BJ (cell line): Measurements from ENCODE around the gene CCDC106. TPM values are rescaled to one million over a fixed set of nuclear protein-coding genes. Genes with fewer than 3 reads are reported as not detected.
A peak's percentile ranks its signal among the peaks of the same experiment; 100 is the strongest.

Experiments
- CTCF ChIA-PET: fragments of 350-600 bp; formaldehyde crosslinking; extraction: SDS; loops from one replicate; lab custom pipeline; 2021; ENCODE audit warnings: antibody characterized with exemption, inconsistent platforms; lab: Yijun Ruan, JAX
- POLR2A ChIA-PET: fragments of 300-600 bp; sonication (Branson Sonifier 250); formaldehyde crosslinking; extraction: SDS; loops from one replicate; lab custom pipeline; 2021; ENCODE audit warnings: antibody characterized with exemption; lab: Charles Lee
- DNase-seq: peaks from one replicate; pipeline ENCODE4 v3.0.0-alpha.2; 2011; ENCODE audit warnings: low read depth
- H3K27me3 ChIP-seq: 2 replicates; pipeline ENCODE4 v1.6.0; 2011; ENCODE audit warnings: low read length; ENCODE audit not compliant: control insufficient read depth, insufficient read depth
- H3K36me3 ChIP-seq: 2 replicates; pipeline ENCODE4 v1.5.1; 2011; ENCODE audit warnings: low read length; ENCODE audit not compliant: control insufficient read depth, insufficient read depth
- H3K4me3 ChIP-seq: 2 replicates; pipeline ENCODE4 v1.5.1; 2011; ENCODE audit warnings: low read depth, mild to moderate bottlenecking, control low read depth, low read length
- CTCF ChIP-seq: IDR thresholded peaks from 2 replicates; pipeline ENCODE4 v1.5.1; 2011; ENCODE audit warnings: low read depth, mild to moderate bottlenecking, control low read depth, inconsistent platforms, low read length, moderate library complexity; ENCODE audit not compliant: insufficient read depth
- polyA plus RNA-seq: library from polyadenylated mRNA; depleted of rRNA; stranded (reverse); fragments of >200 nt; gene quantifications from 2 replicates; pipeline ENCODE4 v1.2.3, GENCODE V29; 2011

Gene CCDC106
- polyA plus RNA-seq, 1 experiment, result 8.9 TPM

GRCh38 chr19:55605207-55605636 is 42.8 kb upstream of the CCDC106 start:
- Histone ChIP-seq H3K36me3 (peaks cover 4% of the 10 kb centered on the region; the same call in 1 of the 2 replicates), H3K27me3 (no peaks in the 10 kb centered on the region), H3K4me3 (peak overlapping the region; percentile 90)
- POLR2A ChIA-PET, result no interaction called here
- peak; percentile 83 for DNase-seq
- CTCF ChIA-PET, result interaction anchor here (0.9 to 2.4 kb wide), 19 partner anchors 14 to 464 kb away, joined by 3 to 40 read pairs (median 8); partner anchors contain the start of gene ZNF784
- TF ChIP-seq CTCF, result no peak

GRCh38 chr19:55605637-55606470 is 42.2 kb upstream of the CCDC106 start, which contains the start of gene ZNF865:
Gene ZNF865 (plus strand): TSS chr19:55605647. CDS start chr19:55613619, 7,972 bp downstream.
- DNase-seq, result no peak
- TF ChIP-seq CTCF, result peak; percentile 88
- peaks cover 6% of the 10 kb centered on the region; the same call in 1 of the 2 replicates for H3K36me3 ChIP-seq
- peak within 1 kb of the TSS; percentile 90 for H3K4me3 ChIP-seq
- ChIA-PET POLR2A (no interaction called here), CTCF (interaction anchor here (0.6 to 2.4 kb wide), 28 partner anchors 13 to 1467 kb away, joined by 3 to 40 read pairs (median 4); partner anchors contain the start of genes ZNF579 and ZNF784)
- no peaks in the 10 kb centered on the region for H3K27me3 ChIP-seq

- TF ChIP-seq CTCF, result no peak
- ChIA-PET CTCF (interaction anchor here (0.6 to 2.4 kb wide), 27 partner anchors 12 to 1467 kb away, joined by 3 to 40 read pairs (median 4); partner anchors contain the start of genes ZNF579 and ZNF784), POLR2A (no interaction called here)
- Histone ChIP-seq H3K27me3 (no peaks in the 10 kb centered on the region), H3K36me3 (peaks cover 6% of the 10 kb centered on the region; the same call in 1 of the 2 replicates), H3K4me3 (peak overlapping the region; percentile 90)
- no peak for DNase-seq
These were observed 41.6 kb upstream of the CCDC106 start for GRCh38 chr19:55606471-55606787.

GRCh38 chr19:55606817-55607216 is 41.2 kb upstream of the CCDC106 start:
- H3K27me3 ChIP-seq, result no peaks in the 10 kb centered on the region
- TF ChIP-seq CTCF, result no peak
- ChIA-PET CTCF (interaction anchor here (0.6 to 2.4 kb wide), 24 partner anchors 12 to 1468 kb away, joined by 3 to 40 read pairs (median 6); partner anchors contain the start of genes ZNF579 and ZNF784), POLR2A (no interaction called here)
- H3K4me3 ChIP-seq, result no peak overlapping the region
- DNase-seq, result no peak
- peaks cover 6% of the 10 kb centered on the region; the same call in 1 of the 2 replicates for H3K36me3 ChIP-seq

GRCh38 chr19:55609326-55609725 is 38.7 kb upstream of the CCDC106 start:
- ChIA-PET CTCF (interaction anchor here (0.5 kb wide), 1 partner anchor 442 kb away, joined by 4 read pairs; no protein-coding TSS in a partner anchor), POLR2A (no interaction called here)
- Histone ChIP-seq H3K27me3 (no peaks in the 10 kb centered on the region), H3K4me3 (no peak overlapping the region), H3K36me3 (peaks cover 7% of the 10 kb centered on the region; the same call in 1 of the 2 replicates)
- TF ChIP-seq CTCF, result no peak
- no peak for DNase-seq
